Tibial artery (tissue), 4 donors: ENCODE data around the gene LIPG.

ENCODE experiments used
- DNase-seq, 2 donors: peaks; one replicate each; pipeline ENCODE4 v3.0.0-alpha.2; 2019
- H3K27ac ChIP-seq, 2 donors: fragments of 200-600 bp; sonication (generic) in 1 of 2; 1 replicate in 1 of 2; 2 replicates in 1 of 2; pipeline ENCODE4 v1.5.1; 2018 to 2019; ENCODE audit warnings: mild to moderate bottlenecking in 1 of 2
- H3K27me3 ChIP-seq, 2 donors: fragments of 200-600 bp; sonication (generic) in 1 of 2; one replicate each; pipeline versions ENCODE4 v1.5.1 to v1.6.0; 2016 to 2019
- H3K36me3 ChIP-seq, 3 donors: fragments of 200-600 bp; sonication (generic) in 2 of 3; one replicate each; pipeline ENCODE4 v1.5.1; 2016 to 2019; ENCODE audit warnings: mild to moderate bottlenecking in 2 of 3
- H3K4me1 ChIP-seq, 4 donors: fragments of 200-600 bp; sonication (generic) in 2 of 4; 1 replicate in 3 of 4; 2 replicates in 1 of 4; pipeline ENCODE4 v1.5.1; 2016 to 2019
- H3K4me3 ChIP-seq, 2 donors: fragments of 200-600 bp; sonication (generic) in 1 of 2; 1 replicate in 1 of 2; 2 replicates in 1 of 2; pipeline ENCODE4 v1.5.1; 2018 to 2019; ENCODE audit warnings: mild to moderate bottlenecking in 2 of 2
- H3K9me3 ChIP-seq, 3 donors: fragments of 200-600 bp; sonication (generic) in 1 of 3; one replicate each; pipeline ENCODE4 v1.5.1; 2016 to 2019
- intact Hi-C: fragments of 100-400 bp; cut with DNase I; formaldehyde crosslinking; loops from one replicate; pipeline ENCODE4 v1.15.0; 2023; ENCODE audit warnings: low total_unique reads
- TF ChIP-seq, protein P1 (sequence below), 2 experiments: fragments of 200-600 bp in 1 of 2; fragments of 450-650 bp in 1 of 2; IDR thresholded peaks; one replicate each; pipeline ENCODE4 v1.5.1; 2017 to 2019; ENCODE audit warnings: antibody characterized with exemption in 2 of 2, mild to moderate bottlenecking in 1 of 2, moderate library complexity in 1 of 2

The LIPG gene

DNA sequence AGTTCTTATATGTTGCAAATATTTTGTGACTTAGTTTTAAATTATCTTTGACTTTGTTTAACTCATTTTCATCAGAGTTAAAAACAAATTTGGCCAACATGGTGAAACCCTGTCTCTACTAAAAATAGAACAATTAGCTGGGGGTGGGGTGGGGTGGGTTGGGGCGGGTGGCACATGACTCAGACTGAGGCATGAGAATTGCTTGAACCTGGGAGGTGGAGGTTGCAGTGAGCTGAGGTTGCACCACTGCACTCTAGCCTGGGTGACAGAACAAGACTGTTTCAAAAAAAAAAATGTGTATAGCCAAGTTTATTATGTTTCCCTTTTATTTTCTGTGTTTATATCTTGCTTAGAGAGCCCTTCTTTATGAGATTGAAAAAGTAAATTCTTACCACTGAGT is 14.2 kb upstream of the LIPG start:
- Histone ChIP-seq H3K4me1 (no peaks in the 10 kb centered on the region), H3K4me3 (no peak overlapping the region), H3K27ac (no peak overlapping the region), H3K27me3 (peaks cover 0 to 4% of the 10 kb centered on the region in 2 donors), H3K36me3 (no peaks in the 10 kb centered on the region), H3K9me3 (no peaks in the 10 kb centered on the region)
- TF ChIP-seq, protein P1, sequence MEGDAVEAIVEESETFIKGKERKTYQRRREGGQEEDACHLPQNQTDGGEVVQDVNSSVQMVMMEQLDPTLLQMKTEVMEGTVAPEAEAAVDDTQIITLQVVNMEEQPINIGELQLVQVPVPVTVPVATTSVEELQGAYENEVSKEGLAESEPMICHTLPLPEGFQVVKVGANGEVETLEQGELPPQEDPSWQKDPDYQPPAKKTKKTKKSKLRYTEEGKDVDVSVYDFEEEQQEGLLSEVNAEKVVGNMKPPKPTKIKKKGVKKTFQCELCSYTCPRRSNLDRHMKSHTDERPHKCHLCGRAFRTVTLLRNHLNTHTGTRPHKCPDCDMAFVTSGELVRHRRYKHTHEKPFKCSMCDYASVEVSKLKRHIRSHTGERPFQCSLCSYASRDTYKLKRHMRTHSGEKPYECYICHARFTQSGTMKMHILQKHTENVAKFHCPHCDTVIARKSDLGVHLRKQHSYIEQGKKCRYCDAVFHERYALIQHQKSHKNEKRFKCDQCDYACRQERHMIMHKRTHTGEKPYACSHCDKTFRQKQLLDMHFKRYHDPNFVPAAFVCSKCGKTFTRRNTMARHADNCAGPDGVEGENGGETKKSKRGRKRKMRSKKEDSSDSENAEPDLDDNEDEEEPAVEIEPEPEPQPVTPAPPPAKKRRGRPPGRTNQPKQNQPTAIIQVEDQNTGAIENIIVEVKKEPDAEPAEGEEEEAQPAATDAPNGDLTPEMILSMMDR (IDR thresholded peaks at IDR 0.05), result no peak
- intact Hi-C loops, result no loop called here
- no peak for DNase-seq

DNA sequence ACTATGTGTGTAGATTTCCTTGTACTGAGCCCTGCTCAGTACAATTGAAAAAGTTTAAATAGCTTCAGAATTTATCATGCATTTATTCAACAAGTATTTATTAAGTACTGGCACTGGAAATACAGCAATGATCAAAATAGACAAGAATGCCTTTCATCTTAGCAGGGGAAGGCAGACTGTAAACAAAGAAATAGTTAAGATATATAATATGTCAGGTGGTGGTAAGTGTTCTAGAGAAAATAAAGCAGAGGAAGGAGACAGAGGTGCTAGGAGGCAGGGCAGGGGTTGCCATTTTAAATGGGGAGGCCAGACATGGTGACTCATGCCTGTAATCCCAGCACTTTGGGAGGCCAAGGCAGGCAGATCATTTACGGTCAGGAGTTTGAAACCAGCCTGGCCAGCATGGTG is 13.6 kb upstream of the LIPG start:
- Histone ChIP-seq H3K27me3 (peaks cover 0 to 4% of the 10 kb centered on the region in 2 donors), H3K4me1 (no peaks in the 10 kb centered on the region), H3K36me3 (no peaks in the 10 kb centered on the region), H3K27ac (no peak overlapping the region), H3K4me3 (no peak overlapping the region), H3K9me3 (no peaks in the 10 kb centered on the region)
- no peak for DNase-seq
- intact Hi-C loops, result no loop called here
- TF ChIP-seq, protein P1 (IDR thresholded peaks at IDR 0.05), result no peak

DNA sequence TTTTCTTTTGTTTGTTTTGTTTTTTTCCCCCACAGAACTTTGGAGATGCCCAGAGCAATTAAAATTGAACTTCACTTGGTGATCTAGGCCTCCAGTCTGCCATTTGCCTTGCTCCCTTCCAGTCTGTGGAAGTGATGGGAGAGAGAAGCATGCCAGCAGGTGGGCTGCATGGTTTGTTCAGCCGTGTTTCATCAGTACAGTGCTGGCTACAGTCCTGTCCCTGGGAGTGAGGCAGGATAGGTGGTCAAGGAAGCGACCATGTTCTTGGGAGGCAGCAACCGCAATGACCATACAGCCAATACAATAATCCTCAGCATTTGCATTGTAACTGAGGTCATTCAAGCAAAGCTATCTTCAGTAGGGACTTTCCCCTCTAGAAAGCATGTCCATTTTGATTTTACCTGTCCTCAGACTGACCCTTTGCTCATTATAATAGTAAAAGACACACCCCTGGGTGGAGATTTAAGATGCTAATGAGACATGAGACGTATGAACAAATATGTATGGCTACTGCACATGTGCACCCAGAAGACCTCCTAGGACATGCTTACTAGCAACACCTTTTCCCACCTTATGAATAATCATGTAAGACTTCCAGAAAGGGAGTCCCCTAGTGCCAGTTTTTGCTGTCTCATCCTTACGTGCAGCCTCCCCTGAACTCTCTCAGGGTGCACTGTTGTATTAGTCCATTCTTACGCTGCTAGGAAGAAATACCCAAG is 11.1 kb upstream of the LIPG start:
- Histone ChIP-seq H3K4me1 (no peaks in the 10 kb centered on the region), H3K4me3 (no peak overlapping the region), H3K36me3 (no peaks in the 10 kb centered on the region), H3K27ac (no peak overlapping the region), H3K9me3 (no peaks in the 10 kb centered on the region), H3K27me3 (peaks cover 0 to 11% of the 10 kb centered on the region in 2 donors)
- DNase-seq, result no peak
- intact Hi-C loops, result no loop called here
- TF ChIP-seq, protein P1 (IDR thresholded peaks at IDR 0.05), result no peak

DNA sequence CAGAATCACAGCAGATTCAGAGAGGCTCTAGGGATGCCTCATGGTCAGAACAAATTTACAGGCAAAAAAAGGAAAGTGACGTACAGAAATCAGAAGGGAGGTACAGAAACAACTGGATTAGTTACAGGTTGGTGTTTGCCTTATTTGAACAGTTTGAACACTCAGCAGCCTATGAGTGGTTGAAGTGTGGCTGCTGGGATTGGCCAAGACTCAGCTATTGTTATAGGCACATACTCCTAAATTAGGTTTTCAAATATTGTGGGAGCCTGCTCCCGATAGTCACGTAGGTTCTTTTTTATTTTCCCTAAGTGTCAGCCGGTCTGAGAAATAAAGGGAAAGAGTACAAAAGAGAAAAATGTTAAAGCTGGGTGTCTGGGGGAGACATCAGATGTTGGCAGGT is 8.9 kb upstream of the LIPG start:
- Histone ChIP-seq H3K27me3 (peaks cover 0 to 15% of the 10 kb centered on the region in 2 donors), H3K9me3 (no peaks in the 10 kb centered on the region), H3K27ac (no peak overlapping the region), H3K4me1 (no peaks in the 10 kb centered on the region), H3K4me3 (no peak overlapping the region), H3K36me3 (no peaks in the 10 kb centered on the region)
- TF ChIP-seq, protein P1 (IDR thresholded peaks at IDR 0.05), result no peak
- DNase-seq, result no peak
- intact Hi-C loops, result no loop called here

GRCh38 chr18:49555641-49556040 is 6.2 kb upstream of the LIPG start:
- Histone ChIP-seq H3K27me3 (peaks cover 0 to 26% of the 10 kb centered on the region in 2 donors), H3K27ac (no peak overlapping the region), H3K36me3 (no peaks in the 10 kb centered on the region), H3K4me3 (no peak overlapping the region), H3K4me1 (peaks cover 0 to 4% (median 1%) of the 10 kb centered on the region in 4 donors), H3K9me3 (no peaks in the 10 kb centered on the region)
- intact Hi-C loops, result no loop called here
- DNase-seq, result no peak
- TF ChIP-seq, protein P1 (IDR thresholded peaks at IDR 0.05), result no peak
